Spleen (tissue), 11 donors: Measurements from ENCODE around the gene HSF4. TPM values are rescaled to one million over a fixed set of nuclear protein-coding genes. Genes with fewer than 3 reads are reported as not detected.
A peak's percentile ranks its signal among the peaks of the same experiment; 100 is the strongest.

ENCODE experiments used
- DNase-seq: peaks from one replicate; pipeline ENCODE4 v3.0.0-alpha.2; 2020
- H3K27ac ChIP-seq, 8 donors: fragments of 200-600 bp; sonication (generic) in 7 of 8; 1 replicate in 4 of 8; 2 replicates in 4 of 8; pipeline versions ENCODE4 v1.5.0 to v1.8.0; 2016 to 2021; ENCODE audit warnings: inconsistent platforms in 4 of 8, mild to moderate bottlenecking in 4 of 8, moderate library complexity in 1 of 8
- H3K27me3 ChIP-seq, 7 donors: fragments of 200-600 bp; sonication (generic) in 6 of 7; replicated peaks in 1 of 7; 1 replicate in 4 of 7; 2 replicates in 3 of 7; pipeline versions ENCODE4 v1.5.0 to v1.8.0; 2016 to 2021; ENCODE audit warnings: inconsistent platforms in 3 of 7, mild to moderate bottlenecking in 1 of 7
- H3K36me3 ChIP-seq, 6 donors: fragments of 200-600 bp; sonication (generic) in 5 of 6; 1 replicate in 4 of 6; 2 replicates in 2 of 6; pipeline versions ENCODE4 v1.5.0 to v1.8.0; 2016 to 2021; ENCODE audit warnings: inconsistent platforms in 2 of 6
- H3K4me1 ChIP-seq, 6 donors: fragments of 200-600 bp; sonication (generic) in 5 of 6; 1 replicate in 3 of 6; 2 replicates in 3 of 6; pipeline versions ENCODE4 v1.5.0 to v1.8.0; 2016 to 2021; ENCODE audit warnings: inconsistent platforms in 3 of 6
- H3K4me3 ChIP-seq, 8 donors: fragments of 200-600 bp; sonication (generic) in 7 of 8; 1 replicate in 4 of 8; 2 replicates in 4 of 8; pipeline versions ENCODE4 v1.5.0 to v1.8.0; 2016 to 2021; ENCODE audit warnings: inconsistent platforms in 4 of 8, mild to moderate bottlenecking in 4 of 8, moderate library complexity in 2 of 8
- H3K9me3 ChIP-seq, 8 donors: fragments of 200-600 bp; sonication (generic) in 7 of 8; 1 replicate in 4 of 8; 2 replicates in 4 of 8; pipeline versions ENCODE4 v1.5.0 to v1.8.0; 2016 to 2021; ENCODE audit warnings: inconsistent platforms in 4 of 8
- CTCF ChIP-seq, 11 experiments: fragments of 200-600 bp in 7 of 11; fragments of 450-650 bp in 4 of 11; sonication (generic) in 4 of 11; IDR thresholded peaks in 8 of 11; conservative IDR thresholded peaks in 3 of 11; 1 replicate in 7 of 11; 2 replicates in 4 of 11; pipeline versions ENCODE4 v1.4.0 to v1.8.0; 2016 to 2021; ENCODE audit warnings: antibody characterized with exemption in 11 of 11, inconsistent platforms in 4 of 11, mild to moderate bottlenecking in 1 of 11
- POLR2A ChIP-seq, 3 donors: fragments of 450-650 bp; IDR thresholded peaks; one replicate each; pipeline ENCODE4 v1.5.1; 2017; ENCODE audit warnings: antibody characterized with exemption in 3 of 3, mild to moderate bottlenecking in 1 of 3
- POLR2AphosphoS5 ChIP-seq, 3 donors: sonication (generic); formaldehyde crosslinking; IDR thresholded peaks; one replicate each; pipeline ENCODE4 v1.5.1; 2017; ENCODE audit warnings: antibody characterized with exemption in 3 of 3
- WGBS, 5 donors: extraction: QIAGEN DNeasy Blood & Tissue Kit in 3 of 5; methylation state at CpG; one replicate each; pipeline versions ENCODE4 v1.1.5 to v1.1.7; 2013 to 2018; 5-methylcytosine and 5-hydroxymethylcytosine counted together
- intact Hi-C: fragments of 100-400 bp; cut with DNase I; formaldehyde crosslinking; loops from one replicate; pipeline ENCODE4 v1.15.0; 2023; ENCODE audit warnings: low total_unique reads
- polyA plus RNA-seq, 3 donors: library from polyadenylated mRNA; stranded (reverse); fragments of 200-250 nt; gene quantifications; one replicate each; pipeline ENCODE4 v1.2.1, GENCODE V29; 2013
- total RNA-seq, 7 donors: library from RNA; depleted of rRNA in 3 of 7; stranded (reverse); fragments of >200 nt in 3 of 7; fragmentation: NEBNext Ultra II Directional in 4 of 7; extraction: Animal tissue kit (Norgen Biotek cat#: 25700) in 4 of 7; gene quantifications; one replicate each; pipeline versions ENCODE4 v1.1.0 to v1.2.1, GENCODE V29; 2016 to 2021
- donor health status: healthy with polysubstance abuse.
- donor health status: DM: no; HTN: no; CAD: no; lungs with moderate emphysema.
- donor health status: DM: no; HTN: no; CAD: no.
- donor health status: Bipolar disorder and iron deficiency.
- donor health status: healthy.
- donor health status: DM: no; HTN: no; CAD: no.
- donor health status: DM: yes; HTN: yes; CAD: no.

Gene HSF4
- total and polyA plus RNA-seq, 10 donors: 11.5 to 43.7 (median 20.3) TPM

- H3K27ac ChIP-seq: peak overlapping the region in 6 of 8 donors; percentile 33 to 95 (median 86)
- WGBS, 5 donors: 16 to 39% (median 29%) methylated on average over 17 of the region's 17 CpGs
Observed at GRCh38 chr16:67192781-67193361, 28.3 kb downstream of the HSF4 start.

GRCh38 chr16:67193536-67193935 is 29.0 kb downstream of the HSF4 start:
- Histone ChIP-seq H3K4me1 (peaks cover 32 to 89% (median 52%) of the 10 kb centered on the region in 6 donors), H3K9me3 (no peaks in the 10 kb centered on the region), H3K27me3 (no peaks in the 10 kb centered on the region), H3K27ac (peak overlapping the region in 3 of 8 donors; percentile 87 to 95 (median 88)), H3K36me3 (peaks cover 0 to 57% (median 47%) of the 10 kb centered on the region in 6 donors), H3K4me3 (peak overlapping the region in 5 of 8 donors; percentile 73 to 99 (median 95))
- no peak for TF ChIP-seq POLR2AphosphoS5 (IDR thresholded peaks at IDR 0.05)
- no peak for TF ChIP-seq POLR2A (IDR thresholded peaks at IDR 0.05)
- no peak for TF ChIP-seq CTCF (IDR thresholded peaks at IDR 0.05 in 8 of 11, conservative IDR thresholded peaks at IDR 0.05 in 3 of 11)
- DNase-seq: no peak
- intact Hi-C loops: no loop called here

More at GRCh38 chr16:67192781-67193361, 28.3 kb downstream of the HSF4 start:
- peaks cover 0 to under 1% (median 0%) of the 10 kb centered on the region in 7 donors for H3K27me3 ChIP-seq
- peaks cover 0 to 50% (median 41%) of the 10 kb centered on the region in 6 donors for H3K36me3 ChIP-seq
- intact Hi-C loops: no loop called here
- no peak for TF ChIP-seq CTCF (IDR thresholded peaks at IDR 0.05 in 8 of 11, conservative IDR thresholded peaks at IDR 0.05 in 3 of 11)
- TF ChIP-seq POLR2A (IDR thresholded peaks at IDR 0.05): no peak
- TF ChIP-seq POLR2AphosphoS5 (IDR thresholded peaks at IDR 0.05): no peak
- peak overlapping the region; percentile 73 to 99 (median 98) for H3K4me3 ChIP-seq
- H3K9me3 ChIP-seq: no peaks in the 10 kb centered on the region
- no peak for DNase-seq
- H3K4me1 ChIP-seq: peaks cover 29 to 87% (median 51%) of the 10 kb centered on the region in 6 donors

- Histone ChIP-seq H3K27ac (peak overlapping the region in 1 of 8 donors; percentile 95), H3K27me3 (no peaks in the 10 kb centered on the region), H3K4me3 (peak overlapping the region in 1 of 8 donors; percentile 3), H3K36me3 (peaks cover 0 to 64% (median 53%) of the 10 kb centered on the region in 6 donors), H3K9me3 (no peaks in the 10 kb centered on the region), H3K4me1 (peaks cover 33 to 87% (median 51%) of the 10 kb centered on the region in 6 donors)
- intact Hi-C loops: no loop called here
- no peak for DNase-seq
- 78 to 97% (median 86%) methylated on average over 3 to 6 of the region's 6 CpGs for WGBS, 5 donors
- peak in 1 of 3 donors; percentile 40 for TF ChIP-seq POLR2AphosphoS5 (IDR thresholded peaks at IDR 0.05)
- no peak for TF ChIP-seq CTCF (IDR thresholded peaks at IDR 0.05 in 8 of 11, conservative IDR thresholded peaks at IDR 0.05 in 3 of 11)
Observed at GRCh38 chr16:67194260-67194659, 29.7 kb downstream of the HSF4 start.

- Histone ChIP-seq H3K4me1 (peaks cover 31 to 85% (median 50%) of the 10 kb centered on the region in 6 donors), H3K9me3 (no peaks in the 10 kb centered on the region), H3K27ac (no peak overlapping the region), H3K36me3 (peaks cover 0 to 78% (median 61%) of the 10 kb centered on the region in 6 donors), H3K27me3 (no peaks in the 10 kb centered on the region), H3K4me3 (no peak overlapping the region)
- DNase-seq: no peak
- intact Hi-C loops: no loop called here
- TF ChIP-seq CTCF (IDR thresholded peaks at IDR 0.05 in 8 of 11, conservative IDR thresholded peaks at IDR 0.05 in 3 of 11) (no peak), POLR2A (IDR thresholded peaks at IDR 0.05) (no peak), POLR2AphosphoS5 (IDR thresholded peaks at IDR 0.05) (peak in 1 of 3 donors; percentile 14)
- 80 to 89% (median 88%) methylated on average over 5 of the region's 5 CpGs for whole genome bisulfite sequencing, 5 donors
Observed at GRCh38 chr16:67195676-67196075, 31.1 kb downstream of the HSF4 start.
